HepG2 (cell line): ENCODE measurements around the gene TBATA. TPM values are rescaled to one million over a fixed set of nuclear protein-coding genes. Genes with fewer than 3 reads are reported as not detected.

Experiments used
- ATAC-seq: fragments of 200-7000 bp; cut with Tn5 transposase; 3 replicates; pipeline ENCODE4 v1.9.1; 2020; ENCODE audit warnings: mild to moderate bottlenecking, moderate library complexity
- BruUV-seq: library from RNA; stranded (reverse); fragments of 400-500 nt; replicated peaks from 2 replicates; lab custom pipeline; 2021; lab: Mats Ljungman, UMichigan
- CTCF ChIA-PET: fragments of 300-600 bp; formaldehyde crosslinking; extraction: SDS; loops from one replicate; lab custom pipeline; 2021; ENCODE audit warnings: low total read pairs, inconsistent platforms, low intra/inter-chr PET ratio; lab: Yijun Ruan, JAX
- POLR2A ChIA-PET: fragments of 350-600 bp; sonication (Branson Sonifier 250); formaldehyde crosslinking; loops from one replicate; lab custom pipeline; 2020; ENCODE audit warnings: antibody characterized with exemption, inconsistent platforms; lab: Yijun Ruan, JAX
- DNase-seq: peaks from one replicate; pipeline ENCODE4 v3.0.0-alpha.2; 2015; ENCODE audit warnings: low spot score
- FAIRE-seq: peaks from 3 replicates; lab custom pipeline; 2011; peaks lifted over from hg19 to GRCh38; lab: Jason Lieb, UNC
- H2AFZ ChIP-seq: one replicate; pipeline ENCODE4 v1.6.1; 2011; ENCODE audit warnings: low read length, inconsistent platforms
- H3K27ac ChIP-seq: fragments of 300-600 bp; 3 replicates; pipeline ENCODE4 v1.8.0; 2011; ENCODE audit warnings: mixed run types, mild to moderate bottlenecking, mixed read lengths, low read length, inconsistent platforms; ENCODE audit not compliant: insufficient read depth; ENCODE audit errors: extremely low read length
- H3K27me3 ChIP-seq, 2 experiments: fragments of 200-600 bp in 1 of 2; 2 replicates in 1 of 2; 3 replicates in 1 of 2; pipeline versions ENCODE4 v1.6.0 to v1.8.0; 2011; ENCODE audit warnings: low read length in 2 of 2, mild to moderate bottlenecking in 2 of 2, moderate library complexity in 2 of 2, inconsistent platforms in 1 of 2; ENCODE audit not compliant: insufficient read depth in 2 of 2, control insufficient read depth in 1 of 2
- H3K36me3 ChIP-seq, 2 experiments: fragments of 200-600 bp in 1 of 2; replicated peaks in 1 of 2; 2 replicates in 1 of 2; 3 replicates in 1 of 2; pipeline versions ENCODE4 v1.5.1 to v1.8.0; 2011; ENCODE audit warnings: low read length in 2 of 2, inconsistent platforms in 1 of 2; ENCODE audit not compliant: insufficient read depth in 2 of 2, control insufficient read depth in 1 of 2
- H3K4me1 ChIP-seq: 2 replicates; pipeline ENCODE4 v1.5.1; 2012; ENCODE audit warnings: low read length, inconsistent platforms; ENCODE audit not compliant: insufficient read depth
- H3K4me2 ChIP-seq: 2 replicates; pipeline ENCODE4 v1.6.0; 2011; ENCODE audit warnings: low read depth, low read length, inconsistent platforms
- H3K4me3 ChIP-seq, 3 experiments: fragments of 200-600 bp in 1 of 3; sonication (generic), shearing (Covaris generic) in 1 of 3; replicated peaks in 1 of 3; 2 replicates each; pipeline ENCODE4 v1.5.1; 2011 to 2016; ENCODE audit warnings: low read length in 3 of 3, inconsistent platforms in 2 of 3, low read depth in 2 of 3, mild to moderate bottlenecking in 2 of 3, control low read depth in 1 of 3, mixed read lengths in 1 of 3; ENCODE audit not compliant: insufficient read depth in 1 of 3
- H3K79me2 ChIP-seq: one replicate; pipeline ENCODE4 v1.6.1; 2011; ENCODE audit warnings: low read length, inconsistent platforms; ENCODE audit not compliant: insufficient read depth
- H3K9ac ChIP-seq: 2 replicates; pipeline ENCODE4 v1.6.0; 2011; ENCODE audit warnings: mild to moderate bottlenecking, low read depth, low read length, inconsistent platforms; ENCODE audit not compliant: insufficient read depth
- H3K9me3 ChIP-seq: 2 replicates; pipeline ENCODE4 v1.5.1; 2012; ENCODE audit warnings: mild to moderate bottlenecking, low read length
- H4K20me1 ChIP-seq: 2 replicates; pipeline ENCODE4 v1.6.0; 2011; ENCODE audit warnings: inconsistent platforms, mild to moderate bottlenecking, low read length, moderate library complexity; ENCODE audit not compliant: insufficient read depth
- GMEB1 ChIP-seq: sonication (generic); formaldehyde crosslinking; IDR thresholded peaks from 2 replicates; pipeline ENCODE4 v1.5.1; 2020; ENCODE audit warnings: missing genetic modification reagents, mild to moderate bottlenecking, borderline replicate concordance
- POLR2AphosphoS5 ChIP-seq: IDR thresholded peaks from 2 replicates; pipeline ENCODE4 v1.6.1; 2012; ENCODE audit warnings: low read depth, low read length
- RAD21 ChIP-seq: fragments of 450-650 bp; formaldehyde crosslinking; IDR thresholded peaks from 2 replicates; pipeline ENCODE4 v1.5.0; 2020; ENCODE audit warnings: mild to moderate bottlenecking
- TMF1 ChIP-seq: sonication (generic); formaldehyde crosslinking; IDR thresholded peaks from 2 replicates; pipeline ENCODE4 v1.8.1; 2022; ENCODE audit warnings: low read depth, missing genetic modification reagents
- ZBTB10 ChIP-seq: sonication (generic); formaldehyde crosslinking; IDR thresholded peaks from 2 replicates; pipeline ENCODE4 v1.4.0; 2020; ENCODE audit warnings: missing genetic modification reagents, borderline replicate concordance
- ZNF124 ChIP-seq: sonication (generic); formaldehyde crosslinking; IDR thresholded peaks from 2 replicates; pipeline ENCODE4 v1.4.0; 2020; ENCODE audit warnings: missing genetic modification reagents
- ZNF17 ChIP-seq: sonication (generic); formaldehyde crosslinking; IDR thresholded peaks from 2 replicates; pipeline ENCODE4 v1.5.0; 2020; ENCODE audit warnings: mild to moderate bottlenecking, missing genetic modification reagents
- ZNF503 ChIP-seq: sonication (generic); formaldehyde crosslinking; IDR thresholded peaks from 2 replicates; pipeline ENCODE4 v1.4.0; 2020; ENCODE audit warnings: missing genetic modification reagents
- ZNF768 ChIP-seq: sonication (generic); formaldehyde crosslinking; IDR thresholded peaks from 2 replicates; pipeline ENCODE4 v1.4.0; 2020; ENCODE audit warnings: missing genetic modification reagents
- ZSCAN30 ChIP-seq: sonication (generic); formaldehyde crosslinking; IDR thresholded peaks from 2 replicates; pipeline ENCODE4 v1.5.0; 2020; ENCODE audit warnings: mild to moderate bottlenecking, missing genetic modification reagents
- WGBS: methylation state at CpG from one replicate; pipeline ENCODE4 v1.1.6; 2017; ENCODE audit warnings: low lambda C conversion rate; 5-methylcytosine and 5-hydroxymethylcytosine counted together
- in situ Hi-C: cut with HindIII; loops from 2 replicates; pipeline ENCODE4 v1.10.0; 2017; ENCODE audit warnings: low pct_unique_long_range_greater_than_20kb; ENCODE audit not compliant: extremely low pct_ligation_motif_present
- intact Hi-C: fragments of 100-400 bp; cut with micrococcal nuclease; formaldehyde crosslinking; loops from one replicate; pipeline ENCODE4 v1.10.0; 2022; ENCODE audit not compliant: unreplicated experiment
- polyA plus RNA-seq, 8 experiments: library from polyadenylated mRNA; depleted of rRNA in 3 of 8; stranded (reverse) in 7 of 8; unstranded in 1 of 8; fragments of >200 nt; fragmentation: Illumina TruSeq in 4 of 8; extraction: Trizol in 4 of 8; gene quantifications; 2 replicates each; pipeline versions ENCODE4 v1.2.1 to v1.2.3, GENCODE V29; 2011 to 2016; ENCODE audit warnings: low read depth in 4 of 8, missing spikeins in 1 of 8, mixed read lengths in 1 of 8; ENCODE audit not compliant: insufficient read depth in 1 of 8
- total RNA-seq, 5 experiments: library from RNA; depleted of rRNA; stranded (reverse); fragments of >200 nt; fragmentation: Illumina TruSeq; extraction: Trizol; gene quantifications; 2 replicates each; pipeline ENCODE4 v1.2.3, GENCODE V29; 2016; ENCODE audit warnings: low read depth in 1 of 5

Gene TBATA
- total and polyA plus RNA-seq, 2 of the 13 experiments (the other 11 are each of a cell fraction or from before 2014, with no cell fraction given): not detected

GRCh38 chr10:70753026-70753663 is 32.0 kb downstream of the TBATA start (continued):
- TF ChIP-seq ZSCAN30 (CRISPR knock-in tag): no peak
- TF ChIP-seq GMEB1 (CRISPR knock-in tag): no peak
- TF ChIP-seq TMF1 (CRISPR knock-in tag): no peak
- no peak for TF ChIP-seq ZNF17
- no peak for TF ChIP-seq ZNF124 (CRISPR knock-in tag)

GRCh38 chr10:70752571-70752970 is 32.6 kb downstream of the TBATA start:
- H3K4me3 ChIP-seq: no peak overlapping the region
- H3K4me1 ChIP-seq: no peaks in the 10 kb centered on the region
- no peaks in the 10 kb centered on the region for H4K20me1 ChIP-seq
- no peak overlapping the region for H3K4me2 ChIP-seq
- no peak overlapping the region for H3K27ac ChIP-seq
- no peak overlapping the region for H2AFZ ChIP-seq
- BruUV-seq: no TSS peak
- ATAC-seq (no peak), FAIRE-seq (no peak), DNase-seq (no peak)
- no peaks in the 10 kb centered on the region for H3K27me3 ChIP-seq
- H3K79me2 ChIP-seq: no peaks in the 10 kb centered on the region
- H3K36me3 ChIP-seq: no peaks in the 10 kb centered on the region
- no peaks in the 10 kb centered on the region for H3K9me3 ChIP-seq
- POLR2A ChIA-PET: no interaction called here
- in situ Hi-C loops (no loop called here), intact Hi-C loops (no loop called here)
- 100% methylated on average over 2 of the region's 7 CpGs for WGBS
- no peak overlapping the region for H3K9ac ChIP-seq
- CTCF ChIA-PET: no interaction called here
- TF ChIP-seq RAD21 (CRISPR knock-in tag): no peak
- no peak for TF ChIP-seq ZNF768 (CRISPR knock-in tag)
- no peak for TF ChIP-seq ZNF503
- TF ChIP-seq POLR2AphosphoS5: no peak
- TF ChIP-seq ZBTB10 (CRISPR knock-in tag): no peak
